ENCODE measurements around the gene KCNT1.

Gene KCNT1

DNA sequence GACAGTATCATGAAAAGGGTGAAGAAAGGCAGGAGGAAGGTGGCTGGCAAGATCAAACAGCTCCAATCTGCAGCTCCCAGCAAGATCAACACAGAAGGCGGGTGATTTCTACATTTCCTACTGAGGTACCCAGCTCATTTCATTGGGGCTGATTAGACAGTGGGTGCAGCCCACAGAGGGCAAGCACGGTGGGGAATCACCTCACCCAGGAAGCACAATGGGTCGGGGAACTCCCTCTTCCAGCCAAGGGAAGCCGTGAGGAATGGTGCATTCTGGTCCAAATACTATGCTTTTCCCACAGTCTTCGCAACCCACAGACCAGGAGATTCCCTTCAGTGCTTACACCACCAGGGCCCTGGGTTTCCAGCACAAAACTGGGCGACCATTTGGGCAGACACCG, 138.6 kb downstream of the KCNT1 start:
- in situ Hi-C loops (cut with MboI; ENCODE audit: low sequenced_read_pairs) = no loop called here

Measured in hTERT RPE-1 (cell line).